ENCODE measurements around the gene CLK1.

The CLK1 gene

GRCh38 chr2:200864176-200865034 lies at the start of gene CLK1:
CLK1 (minus strand) TSS chr2:200864658; CDS start chr2:200861862, 2,796 bp downstream.
- peak; percentile 92 to 95 for DNase-seq (ENCODE audit: low read depth in 2 of 2)
- peak within 1 kb of the TSS; percentile 93 to 99 for H3K4me3 ChIP-seq (replicated peaks in 1 of 2; ENCODE audit: low read depth in 2 of 2, low read length in 2 of 2)
- no peak for TF ChIP-seq CTCF (IDR thresholded peaks at IDR 0.05; ENCODE audit: low read depth, low read length)

- no peak overlapping the region for H3K4me3 ChIP-seq (replicated peaks in 1 of 2; ENCODE audit: low read depth in 2 of 2, low read length in 2 of 2)
- TF ChIP-seq CTCF (IDR thresholded peaks at IDR 0.05; ENCODE audit: low read depth, low read length) = no peak
- DNase-seq (ENCODE audit: low read depth in 2 of 2) = peak; percentile 24 to 81
Observed at GRCh38 chr2:200913654-200914053, 49.2 kb upstream of the CLK1 start.

GRCh38 chr2:200909958-200910357 lies 45.5 kb upstream of the CLK1 start:
- DNase-seq (ENCODE audit: low read depth in 2 of 2) = no peak
- no peak for TF ChIP-seq CTCF (IDR thresholded peaks at IDR 0.05; ENCODE audit: low read depth, low read length)
- H3K4me3 ChIP-seq (replicated peaks in 1 of 2; ENCODE audit: low read depth in 2 of 2, low read length in 2 of 2) = no peak overlapping the region

GRCh38 chr2:200905618-200906296 lies 41.3 kb upstream of the CLK1 start:
- TF ChIP-seq CTCF (IDR thresholded peaks at IDR 0.05; ENCODE audit: low read depth, low read length) = peak; percentile 73
- DNase-seq (ENCODE audit: low read depth in 2 of 2) = peak; percentile 82 to 84
- no peak overlapping the region for H3K4me3 ChIP-seq (replicated peaks in 1 of 2; ENCODE audit: low read depth in 2 of 2, low read length in 2 of 2)

GRCh38 chr2:200901459-200902072 lies 37.1 kb upstream of the CLK1 start:
- TF ChIP-seq CTCF (IDR thresholded peaks at IDR 0.05; ENCODE audit: low read depth, low read length) = peak; percentile 86
- H3K4me3 ChIP-seq (replicated peaks in 1 of 2; ENCODE audit: low read depth in 2 of 2, low read length in 2 of 2) = no peak overlapping the region
- DNase-seq (ENCODE audit: low read depth in 2 of 2) = peak; percentile 93 to 95

- H3K4me3 ChIP-seq (replicated peaks in 1 of 2; ENCODE audit: low read depth in 2 of 2, low read length in 2 of 2) = no peak overlapping the region
- no peak for TF ChIP-seq CTCF (IDR thresholded peaks at IDR 0.05; ENCODE audit: low read depth, low read length)
- no peak for DNase-seq (ENCODE audit: low read depth in 2 of 2)
Observed at GRCh38 chr2:200899482-200899881, 35.0 kb upstream of the CLK1 start.
